HG03039 (cell line): Measurements from ENCODE around the gene GATAD2B.
"Not testable (repeated sequence)": the region's sequence is repeated elsewhere in the genome, so short reads cannot be mapped to it uniquely, and the experiment has no call there.

Experiments used
- ATAC-seq: cut with Tn5 transposase; IDR thresholded peaks from one replicate; pipeline ENCODE4 v1.9.1; 2021; ENCODE audit warnings: mild to moderate bottlenecking, moderate library complexity; ENCODE audit not compliant: unreplicated experiment

The GATAD2B gene

DNA sequence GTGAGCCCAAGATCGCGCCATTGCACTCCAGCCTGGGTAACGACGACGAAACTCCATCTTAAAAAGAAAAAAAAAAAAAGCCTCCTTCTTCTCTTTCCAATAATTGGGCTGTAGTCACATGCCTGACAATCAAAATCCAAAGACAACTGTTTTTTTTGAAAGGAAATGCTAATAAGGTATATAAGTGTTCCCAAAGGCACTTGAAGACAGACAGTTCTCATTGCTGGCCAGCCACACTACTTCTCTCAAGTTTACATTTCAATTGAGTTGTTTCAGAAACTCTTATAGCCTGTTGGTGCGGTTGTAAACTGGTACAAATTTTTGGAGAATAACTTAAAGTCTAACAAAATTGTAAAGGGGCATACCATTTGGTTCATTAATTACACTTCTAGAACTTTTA, 23.3 kb downstream of the GATAD2B start:
- ATAC-seq = no peak

DNA sequence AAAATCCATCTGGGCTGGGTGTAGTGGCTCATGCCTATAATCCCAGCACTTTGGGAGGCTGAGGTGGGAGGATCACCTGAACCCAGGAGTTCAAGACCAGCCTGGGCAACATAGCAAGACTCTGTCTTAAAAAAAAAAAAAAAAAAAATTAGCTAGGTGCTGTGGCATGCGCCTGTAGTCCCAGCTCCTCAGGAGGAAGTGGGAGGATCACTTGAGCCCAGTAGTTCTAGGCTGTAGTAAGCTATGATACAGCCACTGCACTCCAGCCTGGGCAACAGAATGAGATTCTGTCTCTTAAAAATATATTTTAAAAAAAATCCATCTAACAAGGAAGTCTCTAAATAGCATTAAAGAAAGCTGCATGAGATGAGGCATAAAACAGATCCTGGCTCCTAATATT, 26.9 kb downstream of the GATAD2B start:
- not testable (repeated sequence) for ATAC-seq

DNA sequence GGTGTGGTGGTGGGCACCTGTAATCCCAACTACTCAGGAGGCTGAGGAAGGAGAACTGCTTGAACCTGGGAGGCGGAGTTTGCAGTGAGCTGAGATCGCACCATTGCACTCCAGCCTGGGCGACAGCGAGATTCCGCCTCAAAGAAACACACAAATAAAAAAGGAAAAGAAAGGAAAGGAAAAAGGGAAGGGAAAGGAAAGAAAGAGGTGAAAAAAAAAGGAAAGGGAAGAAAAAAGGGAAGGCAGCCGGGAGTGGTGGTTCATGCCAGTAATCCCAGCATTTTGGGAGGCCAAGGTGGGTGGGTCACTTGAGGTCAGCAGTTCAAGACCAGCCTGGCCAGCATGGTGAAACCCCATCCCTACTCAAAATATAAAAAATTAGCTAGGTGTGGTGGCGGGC, 31.7 kb downstream of the GATAD2B start:
- ATAC-seq = not testable (repeated sequence)

DNA sequence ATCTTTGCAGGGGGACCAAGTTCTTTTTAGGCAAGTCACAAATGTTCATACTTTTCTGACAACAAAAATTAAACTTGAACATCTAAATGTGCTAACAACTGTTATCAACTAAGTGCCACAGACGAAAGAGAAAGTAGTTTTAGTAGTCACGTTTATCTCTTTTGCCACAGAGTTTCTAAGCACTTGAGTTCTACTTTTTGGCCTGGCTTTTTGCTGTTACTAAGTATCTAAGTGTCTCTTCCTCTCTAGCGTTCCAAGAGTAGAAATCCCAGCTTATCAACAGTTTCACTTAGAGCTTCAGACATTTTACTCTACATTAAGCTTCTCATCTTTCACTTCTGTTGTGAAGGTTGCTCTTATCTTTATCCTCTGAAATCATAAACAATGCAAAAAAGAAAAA, 34.2 kb downstream of the GATAD2B start:
- no peak for ATAC-seq

DNA sequence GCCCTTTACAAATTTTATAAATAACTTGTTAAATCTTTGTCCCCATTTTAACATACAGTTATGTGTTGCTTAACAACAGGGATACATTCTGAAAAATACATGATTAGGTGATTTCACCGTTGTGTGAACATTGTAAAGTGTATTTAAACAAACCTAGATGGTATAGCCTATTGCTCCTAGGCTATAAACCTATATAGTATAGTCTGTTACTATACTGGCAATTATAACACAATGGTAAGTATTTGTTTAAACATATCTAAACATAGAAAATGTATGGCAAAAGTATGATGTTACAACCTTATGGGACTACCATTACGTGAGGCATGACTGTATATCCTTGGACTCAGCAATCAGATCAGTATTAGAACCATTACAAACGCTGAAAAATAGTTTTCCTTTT, 36.6 kb downstream of the GATAD2B start:
- ATAC-seq = no peak

- no peak for ATAC-seq
These were observed 39.5 kb downstream of the GATAD2B start for GRCh38 chr1:153883223-153883622.

- no peak for ATAC-seq
These were observed 40.4 kb downstream of the GATAD2B start for GRCh38 chr1:153882296-153882912.

- no peak for ATAC-seq
These were observed 41.0 kb downstream of the GATAD2B start for GRCh38 chr1:153881751-153882150.

DNA sequence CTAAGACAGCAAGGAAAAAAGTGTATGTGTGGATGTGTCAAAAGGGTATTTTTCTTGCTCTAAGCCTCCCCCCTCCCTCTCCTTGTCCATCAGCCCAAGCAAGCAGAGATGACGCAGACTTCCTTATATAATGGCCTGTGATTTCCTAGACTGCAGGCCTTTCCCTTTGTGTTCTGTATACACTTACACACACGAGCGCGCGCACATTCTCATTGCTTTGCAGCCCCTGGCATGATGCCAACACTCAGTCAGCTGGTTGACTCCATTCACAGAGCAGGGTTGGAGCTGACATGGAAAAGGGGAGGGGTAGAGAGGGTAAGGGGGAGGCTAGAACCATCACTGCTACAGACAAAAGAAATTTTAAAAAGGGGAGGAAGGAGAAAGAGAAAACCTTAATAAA, 41.8 kb downstream of the GATAD2B start:
- no peak for ATAC-seq

DNA sequence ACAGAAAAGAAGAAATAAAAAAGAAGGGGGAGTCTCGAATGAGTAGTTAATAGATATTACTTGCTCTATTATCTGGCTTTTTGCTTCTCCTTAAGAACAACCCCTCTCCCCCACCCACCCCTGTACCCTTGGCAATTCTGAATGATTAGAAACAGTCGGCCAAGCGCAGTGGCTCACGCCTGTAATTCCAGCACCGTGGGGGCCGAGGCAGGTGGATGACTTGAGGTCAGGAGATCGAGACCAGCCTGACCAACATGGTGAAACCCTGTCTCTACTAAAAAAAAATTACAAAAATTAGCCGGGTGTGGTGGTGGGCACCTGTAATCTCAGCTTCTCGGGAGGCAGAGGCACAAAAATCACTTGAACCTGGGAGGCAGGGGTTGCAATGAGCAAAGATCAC, 42.7 kb downstream of the GATAD2B start:
- ATAC-seq = no peak

DNA sequence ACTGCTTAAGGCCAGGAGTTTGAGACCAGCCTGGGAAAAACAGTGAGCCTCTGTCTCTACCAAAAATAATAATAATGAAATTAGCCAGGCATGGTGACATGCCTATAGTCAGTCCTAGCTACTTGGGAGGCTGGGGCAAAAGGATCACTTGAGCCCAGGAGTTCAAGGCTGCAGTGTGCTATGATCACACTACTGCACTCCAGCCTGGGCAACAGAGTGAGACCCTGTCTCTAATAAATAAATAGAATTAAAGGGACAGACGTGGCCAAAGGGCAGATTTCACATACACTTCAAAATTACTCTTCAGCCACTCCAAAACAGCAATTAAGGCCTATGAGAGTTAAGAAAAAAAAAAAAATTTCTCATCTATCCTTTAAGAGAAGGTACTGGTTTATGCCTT, 45.7 kb downstream of the GATAD2B start:
- ATAC-seq = no peak

DNA sequence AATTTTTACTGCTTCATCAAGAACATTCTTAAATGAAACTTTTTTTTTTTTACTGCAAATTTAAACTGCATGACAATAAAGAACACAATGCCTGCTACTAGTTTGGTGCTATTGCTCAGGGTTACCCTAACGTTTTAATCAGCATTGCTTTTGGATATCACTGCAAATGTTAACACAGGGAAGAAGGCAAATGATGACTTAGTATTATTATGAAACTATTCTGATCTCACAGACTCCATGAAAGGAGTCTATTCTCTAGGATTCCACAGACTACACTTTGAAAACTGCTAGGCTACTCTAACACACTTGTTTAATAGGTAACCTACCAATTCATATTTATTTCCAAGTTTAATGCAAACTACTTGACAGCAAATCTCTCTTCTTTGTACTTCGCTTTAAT, 49.8 kb downstream of the GATAD2B start:
- no peak for ATAC-seq

- no peak for ATAC-seq
These were observed 50.4 kb downstream of the GATAD2B start for GRCh38 chr1:153872331-153872730.

GRCh38 chr1:153869486-153869885, 53.3 kb downstream of the GATAD2B start:
- no peak for ATAC-seq

DNA sequence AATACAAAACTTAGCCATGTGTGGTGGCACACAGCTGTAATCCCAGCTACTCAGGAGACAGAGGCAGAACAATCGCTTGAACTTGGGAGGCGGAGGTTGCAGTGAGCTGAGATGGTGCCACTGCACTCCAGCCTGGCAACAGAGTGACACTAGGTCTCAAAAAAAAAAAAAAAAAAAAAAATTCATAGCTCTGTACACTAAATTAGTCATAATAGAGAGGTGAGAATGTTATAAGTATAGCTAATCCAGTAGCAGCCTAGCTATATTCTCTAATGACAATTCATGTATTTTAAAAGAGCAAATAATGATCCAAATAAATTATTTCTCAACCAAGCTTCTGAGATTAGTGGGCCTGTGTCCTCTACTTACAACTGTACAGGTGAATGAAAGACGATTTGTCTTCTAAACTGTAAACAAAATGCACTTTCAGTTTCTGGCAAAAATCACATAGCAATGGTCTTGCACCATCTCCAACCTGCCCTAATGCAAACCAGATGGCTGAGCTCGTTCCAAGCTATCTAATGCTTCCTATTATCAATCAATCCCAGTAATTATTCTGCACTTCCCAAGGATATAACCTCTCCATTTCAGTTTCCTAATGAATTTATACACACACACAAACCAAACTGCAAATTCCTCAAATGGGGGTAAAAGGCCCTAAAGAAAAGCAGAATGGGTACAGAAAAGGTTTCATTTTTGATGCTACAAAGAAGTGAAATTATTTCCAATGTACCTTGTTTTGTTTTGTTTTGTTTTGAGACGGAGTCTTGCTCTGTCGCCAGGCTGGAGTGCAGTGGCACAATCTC, 56.5 kb downstream of the GATAD2B start:
- ATAC-seq = no peak

DNA sequence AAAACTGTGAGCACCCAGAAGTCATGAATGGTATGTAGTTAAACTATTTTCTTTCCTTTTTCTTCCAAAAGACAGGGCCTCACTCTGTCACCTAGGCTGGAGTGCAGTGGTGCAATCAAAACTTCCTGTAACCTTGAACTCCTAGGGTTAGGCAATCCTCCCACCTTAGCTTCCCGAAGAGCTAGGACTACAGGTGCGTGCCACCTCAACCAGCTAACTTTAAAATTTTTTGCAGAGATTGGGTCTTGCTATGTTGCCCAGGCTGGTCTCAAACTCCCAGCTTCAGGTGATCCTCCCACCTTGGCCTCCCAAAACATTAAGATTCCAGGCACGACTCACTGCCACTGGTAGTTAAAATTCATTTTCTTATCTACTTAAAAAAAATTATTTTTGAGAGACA, 62.5 kb downstream of the GATAD2B start:
- no peak for ATAC-seq

- no peak for ATAC-seq
These were observed 65.3 kb downstream of the GATAD2B start for GRCh38 chr1:153857505-153857904.

- no peak for ATAC-seq
These were observed 66.0 kb downstream of the GATAD2B start for GRCh38 chr1:153856763-153857162.

DNA sequence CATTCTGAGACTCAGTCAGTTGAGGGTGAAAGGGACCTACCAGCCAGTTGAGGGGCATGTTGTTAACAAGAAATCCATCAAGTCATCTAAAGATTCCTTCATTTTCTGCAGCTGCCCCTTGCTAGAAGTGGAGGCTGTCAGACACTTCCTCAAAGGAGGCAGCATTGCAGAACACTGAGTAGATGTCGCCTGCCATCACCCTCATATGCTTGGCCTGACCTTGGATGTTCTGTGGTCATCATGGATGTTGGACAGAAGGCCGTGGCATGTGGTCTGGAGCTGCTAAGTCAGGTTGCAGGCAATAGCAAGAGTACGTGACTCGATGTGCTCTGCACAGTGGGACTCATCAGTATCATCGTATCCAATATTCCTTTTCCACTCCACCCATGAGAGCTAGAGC, 70.6 kb downstream of the GATAD2B start:
- ATAC-seq = no peak

DNA sequence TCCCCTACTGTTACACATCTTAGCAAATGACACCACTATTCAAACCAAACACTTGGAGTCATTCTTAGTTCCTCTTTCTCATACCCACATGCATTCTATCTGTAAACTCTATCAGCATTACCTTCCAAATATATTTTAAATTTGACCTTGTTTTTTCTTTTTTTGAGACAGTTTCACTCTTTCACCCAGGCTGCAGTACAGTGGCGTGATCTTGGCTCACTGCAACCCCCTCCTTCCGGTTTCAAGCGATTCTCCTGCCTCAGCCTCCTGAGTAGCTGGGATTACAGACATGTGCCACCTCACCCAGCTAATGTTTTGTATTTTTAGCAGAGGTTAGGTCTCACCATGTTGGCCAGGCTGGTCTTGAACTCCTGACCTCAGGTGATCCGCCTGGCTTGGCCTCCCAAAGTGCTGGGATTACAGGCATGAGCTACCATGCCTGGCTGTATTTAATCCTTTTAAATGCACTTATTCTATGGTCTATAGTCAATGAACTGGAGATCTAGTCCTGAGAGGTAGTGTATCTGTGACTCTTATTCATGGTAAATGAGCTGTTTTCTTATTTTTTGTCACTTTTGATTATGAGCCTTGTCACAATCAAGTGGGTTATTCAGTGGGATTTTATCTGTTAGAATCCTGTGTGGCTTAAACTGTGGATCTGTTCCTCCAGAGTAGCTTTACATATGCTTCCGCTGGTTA, 73.1 kb downstream of the GATAD2B start:
- no peak for ATAC-seq

DNA sequence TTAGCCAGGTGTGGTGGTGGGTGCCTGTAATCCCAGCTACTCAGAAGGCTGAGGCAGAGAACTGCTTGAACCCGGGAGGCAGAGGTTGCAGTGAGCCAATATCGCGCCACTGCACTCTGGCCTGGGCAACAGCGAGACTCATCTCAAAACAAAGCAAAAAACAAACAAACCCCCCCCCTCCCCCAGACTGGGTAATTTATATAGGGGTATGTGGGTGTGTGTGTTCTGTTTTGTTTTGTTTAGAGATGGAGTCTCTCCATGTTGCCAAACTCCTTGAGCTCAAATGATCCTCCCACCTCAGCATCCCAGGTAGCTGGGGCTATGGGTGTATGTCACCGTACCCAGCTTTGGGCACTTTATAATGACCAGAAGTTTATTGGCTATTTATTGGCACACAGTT, 74.0 kb downstream of the GATAD2B start:
- no peak for ATAC-seq

DNA sequence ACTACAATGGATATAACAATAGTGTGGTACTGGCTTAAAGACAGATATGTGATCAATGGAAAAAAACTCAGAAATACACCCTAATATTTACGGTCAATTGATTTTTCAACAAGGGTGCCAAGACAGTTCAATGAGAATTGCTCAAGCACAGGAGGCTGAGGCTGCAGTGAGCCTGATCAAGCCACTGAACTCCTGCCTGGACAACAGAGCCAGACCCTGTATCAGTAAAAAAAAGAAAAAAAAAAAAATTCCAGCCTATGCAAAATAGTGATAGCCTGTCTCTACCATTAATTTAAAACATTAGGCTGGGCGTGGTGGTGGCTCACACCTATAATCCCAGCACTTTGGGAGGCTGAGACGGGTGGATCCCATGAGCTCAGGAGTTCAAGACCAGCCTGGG, 77.6 kb downstream of the GATAD2B start:
- ATAC-seq = no peak
